ENCODE data around the gene APEH.

APEH gene

DNA sequence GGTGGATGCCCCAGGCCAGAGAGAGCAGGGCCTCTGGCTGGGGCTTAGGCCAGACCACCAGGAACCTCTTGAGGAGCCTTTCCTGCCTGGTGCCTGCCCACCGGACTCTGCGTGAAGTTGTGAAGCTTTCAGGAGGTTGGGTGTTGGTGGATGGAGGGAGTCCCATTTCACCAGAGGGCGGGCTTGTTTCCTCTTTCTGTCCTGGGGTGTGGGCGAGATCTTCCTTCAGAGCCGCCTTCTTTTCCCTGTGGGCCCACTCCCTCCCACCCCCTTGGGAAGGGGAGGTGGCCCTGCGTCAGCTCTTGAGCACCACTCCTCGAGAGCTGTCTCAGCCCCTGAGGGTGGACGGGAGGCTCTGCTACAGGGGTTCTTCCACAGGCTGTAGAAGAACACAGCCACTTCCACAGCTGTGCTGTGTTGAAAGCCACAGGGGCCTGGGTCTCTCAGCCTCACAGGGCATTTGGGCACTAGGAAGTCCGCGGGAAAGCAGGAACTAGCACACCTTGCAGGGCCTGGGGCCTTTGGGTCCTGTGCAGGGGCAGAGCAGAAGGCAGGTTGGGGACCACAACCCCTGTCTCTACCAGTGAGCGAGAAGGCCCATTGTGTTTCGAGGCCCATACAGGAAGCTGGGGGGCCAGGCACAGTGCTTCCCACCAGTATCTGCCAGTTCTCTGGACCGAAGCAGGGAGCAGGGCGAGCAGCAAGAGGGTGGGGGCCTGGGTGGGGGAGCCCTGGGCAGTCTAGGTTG is 43.2 kb downstream of the APEH start:
- no peak for DNase-seq (ENCODE audit: low spot score)
- TF ChIP-seq CTCF (IDR thresholded peaks at IDR 0.05; ENCODE audit: extremely low read depth, insufficient read depth, missing control alignments), result no peak
- in situ Hi-C loops (cut with MboI; ENCODE audit: low pct_unique_long_range_greater_than_20kb, low sequenced_read_pairs, unreplicated experiment), result no loop called here

DNA sequence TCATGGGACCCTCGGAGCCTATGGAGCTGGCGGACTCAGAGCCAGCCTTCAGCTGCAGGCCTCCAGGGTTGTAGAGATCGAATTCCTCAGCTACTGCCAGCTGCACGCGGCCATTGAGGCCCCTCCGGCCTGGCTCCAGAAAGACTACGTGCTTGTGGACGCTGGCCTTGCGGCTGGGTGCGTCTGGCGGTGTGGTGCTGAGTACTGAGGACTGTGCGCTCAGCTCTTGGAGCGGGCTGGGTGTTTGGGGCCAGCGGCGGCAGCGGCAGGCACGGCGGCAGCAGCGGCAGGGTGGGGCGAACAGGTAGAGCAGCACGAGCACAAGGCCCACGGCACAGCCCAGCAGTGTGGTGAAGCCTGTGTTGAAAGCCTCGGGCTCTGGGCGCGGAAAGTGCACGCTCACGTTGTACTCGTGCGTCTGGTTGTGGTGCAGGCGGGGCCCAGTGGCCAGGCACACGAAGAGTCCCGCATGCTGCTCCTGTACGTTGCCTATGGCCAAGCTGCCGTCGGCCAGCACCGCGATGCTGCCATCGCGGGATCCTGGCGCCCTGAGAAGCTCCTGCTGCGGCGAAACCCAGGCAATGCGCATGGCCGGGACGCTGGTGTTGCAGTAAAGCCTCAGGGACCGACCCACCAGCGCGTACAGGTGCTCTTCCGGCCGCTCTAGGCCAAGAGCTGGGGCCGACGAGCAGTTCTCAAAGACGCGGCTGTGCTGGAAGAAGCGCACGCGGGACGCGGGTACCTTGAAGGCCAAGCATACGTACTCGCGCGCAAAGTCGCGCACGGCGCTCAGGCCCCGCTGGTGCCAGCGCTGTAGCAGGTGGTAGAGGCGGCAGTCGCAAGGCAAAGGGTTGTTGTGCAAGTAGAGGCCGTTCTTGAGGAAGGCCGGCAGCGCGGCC is 44.1 kb downstream of the APEH start:
- TF ChIP-seq CTCF (IDR thresholded peaks at IDR 0.05; ENCODE audit: extremely low read depth, insufficient read depth, missing control alignments), result no peak
- no peak for DNase-seq (ENCODE audit: low spot score)
- in situ Hi-C loops (cut with MboI; ENCODE audit: low pct_unique_long_range_greater_than_20kb, low sequenced_read_pairs, unreplicated experiment), result no loop called here

- in situ Hi-C loops (cut with MboI; ENCODE audit: low pct_unique_long_range_greater_than_20kb, low sequenced_read_pairs, unreplicated experiment), result no loop called here
- no peak for DNase-seq (ENCODE audit: low spot score)
- peak; percentile 8 for TF ChIP-seq CTCF (IDR thresholded peaks at IDR 0.05; ENCODE audit: extremely low read depth, insufficient read depth, missing control alignments)
Measured at GRCh38 chr3:49718858-49719213, 44.7 kb downstream of the APEH start.

- in situ Hi-C loops (cut with MboI; ENCODE audit: low pct_unique_long_range_greater_than_20kb, low sequenced_read_pairs, unreplicated experiment), result no loop called here
- DNase-seq (ENCODE audit: low spot score), result peak; percentile 97
- TF ChIP-seq CTCF (IDR thresholded peaks at IDR 0.05; ENCODE audit: extremely low read depth, insufficient read depth, missing control alignments), result peak; percentile 56
Measured at GRCh38 chr3:49719214-49719884, 45.2 kb downstream of the APEH start, which contains the start of gene AMIGO3. Gene AMIGO3, minus strand, starts transcription at chr3:49719684. Its CDS starts 219 bp downstream, at chr3:49719465.

GRCh38 chr3:49720855-49721595 is 46.9 kb downstream of the APEH start:
- in situ Hi-C loops (cut with MboI; ENCODE audit: low pct_unique_long_range_greater_than_20kb, low sequenced_read_pairs, unreplicated experiment), result no loop called here
- TF ChIP-seq CTCF (IDR thresholded peaks at IDR 0.05; ENCODE audit: extremely low read depth, insufficient read depth, missing control alignments), result no peak
- no peak for DNase-seq (ENCODE audit: low spot score)

- in situ Hi-C loops (cut with MboI; ENCODE audit: low pct_unique_long_range_greater_than_20kb, low sequenced_read_pairs, unreplicated experiment), result no loop called here
- TF ChIP-seq CTCF (IDR thresholded peaks at IDR 0.05; ENCODE audit: extremely low read depth, insufficient read depth, missing control alignments), result no peak
Measured at GRCh38 chr3:49721596-49721895, 47.4 kb downstream of the APEH start.

More at GRCh38 chr3:49721596-49721895, 47.4 kb downstream of the APEH start:
- no peak for DNase-seq (ENCODE audit: low spot score)
